GM10266 (cell line): ENCODE measurements around the gene LFNG.
A peak's percentile ranks its signal among the peaks of the same experiment; 100 is the strongest.

ENCODE experiments used
- DNase-seq: peaks from one replicate; pipeline ENCODE4 v3.0.0; 2012; ENCODE audit errors: extremely low spot score
- CTCF ChIP-seq: IDR thresholded peaks from 2 replicates; pipeline ENCODE4 v1.5.1; 2012; ENCODE audit warnings: mild to moderate bottlenecking, low read depth; ENCODE audit not compliant: control insufficient read depth, insufficient read depth; ENCODE audit errors: missing control alignments

LFNG gene

GRCh38 chr7:2520131-2520760 lies 672 bp downstream of the LFNG start:
- peak; percentile 73 for DNase-seq
- no peak for TF ChIP-seq CTCF

- no peak for TF ChIP-seq CTCF
- DNase-seq: no peak
Observed at GRCh38 chr7:2520761-2521290, 1.3 kb downstream of the LFNG start.

GRCh38 chr7:2521341-2521745 lies 1.8 kb downstream of the LFNG start:
- no peak for DNase-seq
- TF ChIP-seq CTCF: no peak

- TF ChIP-seq CTCF: no peak
Observed at GRCh38 chr7:2521952-2522591, 2.5 kb downstream of the LFNG start.

GRCh38 chr7:2522780-2523433 lies 3.3 kb downstream of the LFNG start:
- no peak for DNase-seq

More at GRCh38 chr7:2521952-2522591, 2.5 kb downstream of the LFNG start:
- DNase-seq: peak; percentile 62

GRCh38 chr7:2523461-2523936 lies 3.9 kb downstream of the LFNG start:
- no peak for DNase-seq
- TF ChIP-seq CTCF: no peak

More at GRCh38 chr7:2522780-2523433, 3.3 kb downstream of the LFNG start:
- TF ChIP-seq CTCF: no peak
